Duodenal mucosa (tissue), 2 donors: Measurements from ENCODE around the gene RAD51C.
"Not testable (repeated sequence)": the region's sequence is repeated elsewhere in the genome, so short reads cannot be mapped to it uniquely, and the experiment has no call there.

Experiments used
- H3K27ac ChIP-seq: one replicate; pipeline ENCODE4 v1.7.0; 2013; ENCODE audit warnings: low read depth, low read length
- H3K27me3 ChIP-seq, 2 donors: one replicate each; pipeline ENCODE4 v1.7.0; 2013; ENCODE audit warnings: low read length in 2 of 2, control low read depth in 1 of 2; ENCODE audit not compliant: insufficient read depth in 2 of 2, control insufficient read depth in 1 of 2
- H3K36me3 ChIP-seq, 2 donors: one replicate each; pipeline ENCODE4 v1.7.0; 2013; ENCODE audit warnings: low read length in 2 of 2, control low read depth in 1 of 2; ENCODE audit not compliant: insufficient read depth in 2 of 2, control insufficient read depth in 1 of 2
- H3K4me1 ChIP-seq, 2 donors: one replicate each; pipeline ENCODE4 v1.7.0; 2013; ENCODE audit warnings: low read length in 2 of 2, control low read depth in 1 of 2; ENCODE audit not compliant: insufficient read depth in 2 of 2, control insufficient read depth in 1 of 2
- H3K4me3 ChIP-seq, 2 donors: one replicate each; pipeline ENCODE4 v1.7.0; 2013; ENCODE audit warnings: low read length in 2 of 2, low read depth in 1 of 2
- H3K9ac ChIP-seq, 2 donors: one replicate each; pipeline ENCODE4 v1.7.0; 2013; ENCODE audit warnings: low read length in 2 of 2, low read depth in 1 of 2
- H3K9me3 ChIP-seq, 2 donors: one replicate each; pipeline ENCODE4 v1.7.0; 2013; ENCODE audit warnings: low read length in 2 of 2, control low read depth in 1 of 2; ENCODE audit not compliant: control insufficient read depth in 1 of 2

The RAD51C gene

GRCh38 chr17:58728798-58729197 lies 36.4 kb downstream of the RAD51C start:
- Histone ChIP-seq H3K27ac (no peak overlapping the region), H3K4me3 (no peak overlapping the region), H3K9me3 (no peaks in the 10 kb centered on the region), H3K9ac (no peak overlapping the region), H3K4me1 (no peaks in the 10 kb centered on the region), H3K27me3 (no peaks in the 10 kb centered on the region), H3K36me3 (peaks cover 0 to 4% of the 10 kb centered on the region in 2 donors)

- H3K9ac ChIP-seq, result no peak overlapping the region
- H3K36me3 ChIP-seq, result no peaks in the 10 kb centered on the region
- H3K4me3 ChIP-seq, result no peak overlapping the region
- H3K27ac ChIP-seq, result no peak overlapping the region
- no peaks in the 10 kb centered on the region for H3K27me3 ChIP-seq
- H3K4me1 ChIP-seq, result no peaks in the 10 kb centered on the region
- no peaks in the 10 kb centered on the region for H3K9me3 ChIP-seq
Measured at GRCh38 chr17:58730937-58731336, 38.5 kb downstream of the RAD51C start.

GRCh38 chr17:58734040-58734439 lies 41.6 kb downstream of the RAD51C start:
- Histone ChIP-seq H3K9me3 (no peaks in the 10 kb centered on the region), H3K4me1 (no peaks in the 10 kb centered on the region), H3K9ac (no peak overlapping the region), H3K27ac (no peak overlapping the region), H3K36me3 (no peaks in the 10 kb centered on the region), H3K27me3 (no peaks in the 10 kb centered on the region), H3K4me3 (no peak overlapping the region)

DNA sequence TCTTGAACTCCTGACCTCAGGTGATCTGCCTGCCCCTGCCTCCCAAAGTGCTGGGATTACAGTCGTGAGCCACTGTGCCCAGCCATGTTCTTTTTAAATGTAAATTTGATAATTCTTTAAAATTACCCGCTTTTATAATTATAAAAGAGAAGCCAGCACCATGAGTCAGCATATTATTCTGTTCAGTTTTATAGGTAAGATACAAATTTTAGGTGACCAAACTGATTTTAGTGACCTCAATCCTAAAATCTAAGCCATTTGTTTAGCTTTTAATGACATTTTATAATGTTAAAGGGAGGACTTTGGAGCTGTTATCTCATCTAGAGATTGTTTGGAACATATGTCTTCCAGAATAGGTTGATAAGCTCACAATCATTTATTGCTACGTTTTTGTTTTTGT lies 42.4 kb downstream of the RAD51C start:
- H3K27me3 ChIP-seq, result no peaks in the 10 kb centered on the region
- H3K27ac ChIP-seq, result no peak overlapping the region
- no peak overlapping the region for H3K9ac ChIP-seq
- no peak overlapping the region for H3K4me3 ChIP-seq
- H3K36me3 ChIP-seq, result no peaks in the 10 kb centered on the region
- no peaks in the 10 kb centered on the region for H3K9me3 ChIP-seq
- H3K4me1 ChIP-seq, result no peaks in the 10 kb centered on the region

GRCh38 chr17:58741121-58741625 lies 48.8 kb downstream of the RAD51C start:
- H3K9me3 ChIP-seq, result no peaks in the 10 kb centered on the region
- no peak overlapping the region for H3K4me3 ChIP-seq
- H3K9ac ChIP-seq, result no peak overlapping the region
- H3K36me3 ChIP-seq, result no peaks in the 10 kb centered on the region
- H3K4me1 ChIP-seq, result no peaks in the 10 kb centered on the region
- H3K27ac ChIP-seq, result no peak overlapping the region
- no peaks in the 10 kb centered on the region for H3K27me3 ChIP-seq

DNA sequence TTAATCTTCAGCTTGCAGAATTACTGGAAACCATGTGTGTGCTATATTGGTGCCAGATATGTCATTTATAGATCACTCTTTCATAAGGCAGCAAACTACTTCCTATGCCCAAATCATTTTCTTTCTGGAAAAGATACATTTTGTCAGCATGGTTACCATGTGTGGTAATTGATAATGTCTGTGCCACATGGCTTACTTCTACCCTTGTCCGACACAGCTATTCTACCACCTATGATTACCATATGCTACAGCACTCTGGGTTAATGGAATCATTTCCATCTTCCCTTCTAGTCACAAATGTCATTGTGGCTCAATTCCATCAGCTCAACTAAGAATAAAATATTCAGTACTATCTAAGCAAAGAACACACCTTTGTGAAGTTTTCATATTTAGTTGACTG lies 55.3 kb downstream of the RAD51C start:
- Histone ChIP-seq H3K9ac (no peak overlapping the region), H3K27me3 (no peaks in the 10 kb centered on the region), H3K4me1 (no peaks in the 10 kb centered on the region), H3K9me3 (no peaks in the 10 kb centered on the region), H3K36me3 (no peaks in the 10 kb centered on the region), H3K27ac (no peak overlapping the region), H3K4me3 (no peak overlapping the region)

GRCh38 chr17:58749627-58750026 lies 57.2 kb downstream of the RAD51C start:
- not testable (repeated sequence) for H3K36me3 ChIP-seq, H3K9me3 ChIP-seq, H3K9ac ChIP-seq, H3K4me3 ChIP-seq, H3K27me3 ChIP-seq, H3K4me1 ChIP-seq, H3K27ac ChIP-seq

- Histone ChIP-seq H3K36me3 (no peaks in the 10 kb centered on the region), H3K9ac (no peak overlapping the region), H3K4me3 (no peak overlapping the region), H3K4me1 (peaks cover 8 to 10% of the 10 kb centered on the region in 2 donors), H3K9me3 (no peaks in the 10 kb centered on the region), H3K27me3 (peaks cover 23 to 27% of the 10 kb centered on the region in 2 donors), H3K27ac (no peak overlapping the region)
Measured at GRCh38 chr17:58753026-58753425, 60.6 kb downstream of the RAD51C start.

DNA sequence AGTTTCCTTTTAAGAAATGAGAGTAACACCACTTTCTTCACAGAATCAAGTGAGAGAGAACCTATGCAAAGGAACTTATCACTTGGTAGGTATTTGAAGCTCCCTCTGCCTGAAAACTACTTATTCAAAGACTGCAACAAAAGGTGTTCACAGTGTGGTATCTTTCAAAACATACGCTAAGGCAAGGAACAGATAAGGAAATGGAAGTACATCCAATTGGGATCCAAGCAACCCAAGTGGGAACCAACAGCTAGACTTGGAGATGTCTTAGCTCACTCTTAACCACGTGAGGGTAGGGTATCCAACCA lies 62.8 kb downstream of the RAD51C start:
- Histone ChIP-seq H3K27me3 (peaks cover 35 to 39% of the 10 kb centered on the region in 2 donors), H3K4me1 (peaks cover 8 to 10% of the 10 kb centered on the region in 2 donors), H3K9me3 (no peaks in the 10 kb centered on the region), H3K36me3 (no peaks in the 10 kb centered on the region), H3K27ac (no peak overlapping the region), H3K9ac (no peak overlapping the region), H3K4me3 (peak overlapping the region; percentile 73)

GRCh38 chr17:58755577-58756245 lies 63.3 kb downstream of the RAD51C start, which contains the start of gene PPM1E:
TSS of gene PPM1E (plus strand) at chr17:58755854.
- peaks cover 40 to 43% of the 10 kb centered on the region in 2 donors for H3K27me3 ChIP-seq
- no peak within 1 kb of the TSS for H3K27ac ChIP-seq
- H3K4me3 ChIP-seq, result peak within 1 kb of the TSS; percentile 73
- no peaks in the 10 kb centered on the region for H3K9me3 ChIP-seq
- H3K9ac ChIP-seq, result no peak within 1 kb of the TSS
- H3K36me3 ChIP-seq, result no peaks in the 10 kb centered on the region
- peaks cover 8 to 10% of the 10 kb centered on the region in 2 donors for H3K4me1 ChIP-seq
